ENCODE results near the gene PPP1R18.

PPP1R18 gene

GRCh38 chr6:30645989-30646388 is 40.5 kb downstream of the PPP1R18 start:
- no peak for TF ChIP-seq CTCF (IDR thresholded peaks at IDR 0.05; ENCODE audit: extremely low read depth, missing control alignments)
- no peak for DNase-seq (ENCODE audit: low spot score)

- TF ChIP-seq CTCF (IDR thresholded peaks at IDR 0.05; ENCODE audit: extremely low read depth, missing control alignments), result no peak
These were observed 41.7 kb downstream of the PPP1R18 start for GRCh38 chr6:30644769-30645168.

GRCh38 chr6:30643656-30644055 is 42.8 kb downstream of the PPP1R18 start:
- DNase-seq (ENCODE audit: low spot score), result no peak

More at GRCh38 chr6:30644769-30645168, 41.7 kb downstream of the PPP1R18 start:
- no peak for DNase-seq (ENCODE audit: low spot score)

GRCh38 chr6:30641048-30641447 is 45.4 kb downstream of the PPP1R18 start:
- TF ChIP-seq CTCF (IDR thresholded peaks at IDR 0.05; ENCODE audit: extremely low read depth, missing control alignments), result no peak
- no peak for DNase-seq (ENCODE audit: low spot score)

More at GRCh38 chr6:30643656-30644055, 42.8 kb downstream of the PPP1R18 start:
- no peak for TF ChIP-seq CTCF (IDR thresholded peaks at IDR 0.05; ENCODE audit: extremely low read depth, missing control alignments)

- no peak for TF ChIP-seq CTCF (IDR thresholded peaks at IDR 0.05; ENCODE audit: extremely low read depth, missing control alignments)
- no peak for DNase-seq (ENCODE audit: low spot score)
These were observed 46.0 kb downstream of the PPP1R18 start for GRCh38 chr6:30640481-30640880.

GRCh38 chr6:30635834-30636233 is 50.6 kb downstream of the PPP1R18 start:
- TF ChIP-seq CTCF (IDR thresholded peaks at IDR 0.05; ENCODE audit: extremely low read depth, missing control alignments), result no peak
- no peak for DNase-seq (ENCODE audit: low spot score)

- peak; percentile 86 for DNase-seq (ENCODE audit: low spot score)
- peak; percentile 37 for TF ChIP-seq CTCF (IDR thresholded peaks at IDR 0.05; ENCODE audit: extremely low read depth, missing control alignments)
These were observed 59.7 kb downstream of the PPP1R18 start, which contains the start of gene ATAT1 for GRCh38 chr6:30626484-30627366. ATAT1 (plus strand) TSS chr6:30626874.
